Measurements from ENCODE around the gene KANSL3. TPM values are rescaled to one million over a fixed set of nuclear protein-coding genes. Genes with fewer than 3 reads are reported as not detected.

Gene KANSL3
- total and polyA plus RNA-seq, 2 donors (not counting 1 experiment from before 2014, with no cell fraction given) = 15.9 to 36.5 TPM

DNA sequence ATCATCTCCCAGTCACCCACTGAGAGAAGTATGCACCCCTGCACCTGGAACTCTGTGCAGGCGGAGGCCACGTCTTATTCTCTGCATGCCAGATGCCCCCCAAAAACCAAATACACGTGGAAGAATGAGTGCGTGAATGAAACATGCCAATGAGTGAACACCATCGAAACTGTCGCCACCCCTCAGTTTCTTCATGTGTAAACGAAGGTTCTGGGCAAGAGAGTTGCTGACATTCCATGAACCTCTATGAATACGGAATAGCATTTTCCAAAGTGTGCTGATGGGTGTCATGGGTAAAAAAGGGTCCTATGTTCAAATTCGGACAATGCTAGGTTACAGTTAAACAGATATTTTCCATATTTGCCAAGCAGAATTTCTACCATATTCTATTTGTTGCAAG is 24.2 kb upstream of the KANSL3 start:
- H3K79me2 ChIP-seq (ENCODE audit: control insufficient read depth, insufficient read depth, low read length) = no peaks in the 10 kb centered on the region
- H4K20me1 ChIP-seq (ENCODE audit: control insufficient read depth, extremely low read depth, insufficient read depth, low read length) = no peaks in the 10 kb centered on the region
- no peak overlapping the region for H2AFZ ChIP-seq (ENCODE audit: low read length)
- TF ChIP-seq, protein P1, sequence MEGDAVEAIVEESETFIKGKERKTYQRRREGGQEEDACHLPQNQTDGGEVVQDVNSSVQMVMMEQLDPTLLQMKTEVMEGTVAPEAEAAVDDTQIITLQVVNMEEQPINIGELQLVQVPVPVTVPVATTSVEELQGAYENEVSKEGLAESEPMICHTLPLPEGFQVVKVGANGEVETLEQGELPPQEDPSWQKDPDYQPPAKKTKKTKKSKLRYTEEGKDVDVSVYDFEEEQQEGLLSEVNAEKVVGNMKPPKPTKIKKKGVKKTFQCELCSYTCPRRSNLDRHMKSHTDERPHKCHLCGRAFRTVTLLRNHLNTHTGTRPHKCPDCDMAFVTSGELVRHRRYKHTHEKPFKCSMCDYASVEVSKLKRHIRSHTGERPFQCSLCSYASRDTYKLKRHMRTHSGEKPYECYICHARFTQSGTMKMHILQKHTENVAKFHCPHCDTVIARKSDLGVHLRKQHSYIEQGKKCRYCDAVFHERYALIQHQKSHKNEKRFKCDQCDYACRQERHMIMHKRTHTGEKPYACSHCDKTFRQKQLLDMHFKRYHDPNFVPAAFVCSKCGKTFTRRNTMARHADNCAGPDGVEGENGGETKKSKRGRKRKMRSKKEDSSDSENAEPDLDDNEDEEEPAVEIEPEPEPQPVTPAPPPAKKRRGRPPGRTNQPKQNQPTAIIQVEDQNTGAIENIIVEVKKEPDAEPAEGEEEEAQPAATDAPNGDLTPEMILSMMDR (conservative IDR thresholded peaks at IDR 0.05 in 1 of 2, IDR thresholded peaks at IDR 0.05 in 1 of 2; ENCODE audit: low read depth in 1 of 2, low read length in 2 of 2) = no peak
- TF ChIP-seq EZH2 (IDR thresholded peaks at IDR 0.05; ENCODE audit: low read length, missing control alignments) = no peak
- H3K4me1 ChIP-seq (ENCODE audit: control insufficient read depth, extremely low read depth, insufficient read depth, low read length) = no peaks in the 10 kb centered on the region
- no peaks in the 10 kb centered on the region for H3K27me3 ChIP-seq (ENCODE audit: control insufficient read depth, insufficient read depth, low read length)
- H3K36me3 ChIP-seq (ENCODE audit: control insufficient read depth, insufficient read depth, low read length) = no peaks in the 10 kb centered on the region
- no peak overlapping the region for H3K4me2 ChIP-seq (ENCODE audit: extremely low read depth, insufficient read depth, low read length)
- H3K9ac ChIP-seq (ENCODE audit: insufficient read depth, low read length) = no peak overlapping the region
- DNase-seq (ENCODE audit: low read depth in 2 of 2) = no peak
- H3K9me3 ChIP-seq (ENCODE audit: control insufficient read depth, insufficient read depth, low read depth, low read length) = no peaks in the 10 kb centered on the region
- no peak overlapping the region for H3K27ac ChIP-seq (ENCODE audit: insufficient read depth, low read length)
- H3K4me3 ChIP-seq (replicated peaks in 1 of 4; ENCODE audit: control extremely low read depth in 1 of 4, insufficient read depth in 1 of 4, low read depth in 3 of 4, low read length in 4 of 4) = no peak overlapping the region

DNA sequence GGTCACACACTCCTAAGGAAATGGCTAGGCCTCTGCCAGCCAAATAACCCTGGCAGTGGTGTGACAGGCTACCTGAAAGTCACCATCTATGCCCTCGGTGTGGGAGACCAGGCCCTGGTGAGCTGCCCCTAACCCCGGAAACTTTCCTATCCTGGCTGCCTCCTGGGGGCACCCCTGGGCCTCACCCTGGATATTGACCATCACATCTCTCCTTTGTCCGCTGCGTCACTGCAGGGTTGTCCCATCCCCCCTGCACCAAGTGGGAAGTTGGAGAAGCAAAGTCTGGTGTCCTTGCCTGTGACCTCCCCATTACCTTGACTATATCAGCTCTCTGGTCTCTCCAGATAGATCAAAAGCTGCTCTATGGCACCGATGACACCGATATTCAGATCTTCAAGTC is 23.2 kb upstream of the KANSL3 start:
- no peak overlapping the region for H3K27ac ChIP-seq (ENCODE audit: insufficient read depth, low read length)
- DNase-seq (ENCODE audit: low read depth in 2 of 2) = no peak
- no peak overlapping the region for H3K4me3 ChIP-seq (replicated peaks in 1 of 4; ENCODE audit: control extremely low read depth in 1 of 4, insufficient read depth in 1 of 4, low read depth in 3 of 4, low read length in 4 of 4)
- H3K4me2 ChIP-seq (ENCODE audit: extremely low read depth, insufficient read depth, low read length) = no peak overlapping the region
- no peaks in the 10 kb centered on the region for H3K79me2 ChIP-seq (ENCODE audit: control insufficient read depth, insufficient read depth, low read length)
- H3K9ac ChIP-seq (ENCODE audit: insufficient read depth, low read length) = no peak overlapping the region
- H3K9me3 ChIP-seq (ENCODE audit: control insufficient read depth, insufficient read depth, low read depth, low read length) = no peaks in the 10 kb centered on the region
- H4K20me1 ChIP-seq (ENCODE audit: control insufficient read depth, extremely low read depth, insufficient read depth, low read length) = no peaks in the 10 kb centered on the region
- TF ChIP-seq EZH2 (IDR thresholded peaks at IDR 0.05; ENCODE audit: low read length, missing control alignments) = no peak
- TF ChIP-seq, protein P1 (conservative IDR thresholded peaks at IDR 0.05 in 1 of 2, IDR thresholded peaks at IDR 0.05 in 1 of 2; ENCODE audit: low read depth in 1 of 2, low read length in 2 of 2) = no peak
- no peaks in the 10 kb centered on the region for H3K36me3 ChIP-seq (ENCODE audit: control insufficient read depth, insufficient read depth, low read length)
- no peaks in the 10 kb centered on the region for H3K4me1 ChIP-seq (ENCODE audit: control insufficient read depth, extremely low read depth, insufficient read depth, low read length)
- no peaks in the 10 kb centered on the region for H3K27me3 ChIP-seq (ENCODE audit: control insufficient read depth, insufficient read depth, low read length)
- H2AFZ ChIP-seq (ENCODE audit: low read length) = no peak overlapping the region

DNA sequence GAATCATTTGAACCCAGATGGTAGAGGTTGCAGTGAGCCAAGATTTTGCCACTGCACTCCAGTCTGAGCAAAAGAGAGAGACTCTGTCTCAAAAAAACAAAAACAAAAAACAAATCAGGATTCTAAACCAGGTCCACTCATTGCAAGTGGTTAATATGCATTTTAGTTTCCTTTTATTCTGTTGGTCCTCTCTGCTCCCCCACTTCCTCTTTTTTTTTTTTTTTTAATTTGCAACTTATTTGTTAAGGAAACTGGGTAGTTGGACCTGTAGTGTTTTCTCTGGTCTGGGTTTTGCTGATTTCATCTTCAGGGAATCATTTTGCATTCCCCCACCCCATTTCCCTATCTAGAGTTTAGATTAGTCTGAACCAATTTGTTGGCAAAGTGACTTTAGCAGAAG is 18.4 kb upstream of the KANSL3 start:
- H3K4me1 ChIP-seq (ENCODE audit: control insufficient read depth, extremely low read depth, insufficient read depth, low read length) = no peaks in the 10 kb centered on the region
- no peaks in the 10 kb centered on the region for H4K20me1 ChIP-seq (ENCODE audit: control insufficient read depth, extremely low read depth, insufficient read depth, low read length)
- H3K4me3 ChIP-seq (replicated peaks in 1 of 4; ENCODE audit: control extremely low read depth in 1 of 4, insufficient read depth in 1 of 4, low read depth in 3 of 4, low read length in 4 of 4) = no peak overlapping the region
- no peaks in the 10 kb centered on the region for H3K79me2 ChIP-seq (ENCODE audit: control insufficient read depth, insufficient read depth, low read length)
- no peak overlapping the region for H3K4me2 ChIP-seq (ENCODE audit: extremely low read depth, insufficient read depth, low read length)
- no peaks in the 10 kb centered on the region for H3K36me3 ChIP-seq (ENCODE audit: control insufficient read depth, insufficient read depth, low read length)
- H2AFZ ChIP-seq (ENCODE audit: low read length) = no peak overlapping the region
- no peaks in the 10 kb centered on the region for H3K9me3 ChIP-seq (ENCODE audit: control insufficient read depth, insufficient read depth, low read depth, low read length)
- H3K27me3 ChIP-seq (ENCODE audit: control insufficient read depth, insufficient read depth, low read length) = no peaks in the 10 kb centered on the region
- DNase-seq (ENCODE audit: low read depth in 2 of 2) = no peak
- no peak overlapping the region for H3K27ac ChIP-seq (ENCODE audit: insufficient read depth, low read length)
- TF ChIP-seq, protein P1 (conservative IDR thresholded peaks at IDR 0.05 in 1 of 2, IDR thresholded peaks at IDR 0.05 in 1 of 2; ENCODE audit: low read depth in 1 of 2, low read length in 2 of 2) = no peak
- TF ChIP-seq EZH2 (IDR thresholded peaks at IDR 0.05; ENCODE audit: low read length, missing control alignments) = no peak
- no peak overlapping the region for H3K9ac ChIP-seq (ENCODE audit: insufficient read depth, low read length)

Measured in fibroblast of lung (primary cell).